Lower lobe of right lung (tissue), 2 donors: ENCODE measurements around the gene BABAM2. TPM values are rescaled to one million over a fixed set of nuclear protein-coding genes. Genes with fewer than 3 reads are reported as not detected.

Experiments used
- ATAC-seq, 2 donors: fragments of 200-7000 bp; cut with Tn5 transposase; one replicate each; pipeline ENCODE4 v1.9.1; 2020 to 2022; ENCODE audit warnings: mild to moderate bottlenecking in 2 of 2, moderate library complexity in 2 of 2
- DNase-seq: peaks from one replicate; pipeline ENCODE4 v3.0.0-alpha.2; 2020
- H3K27ac ChIP-seq: fragments of 200-600 bp; one replicate; pipeline ENCODE4 v1.8.0; 2022
- H3K27me3 ChIP-seq: fragments of 200-600 bp; one replicate; pipeline ENCODE4 v1.8.0; 2022; ENCODE audit warnings: low read depth
- H3K36me3 ChIP-seq: fragments of 200-600 bp; one replicate; pipeline ENCODE4 v1.8.0; 2022; ENCODE audit warnings: mild to moderate bottlenecking
- H3K4me1 ChIP-seq: fragments of 200-600 bp; one replicate; pipeline ENCODE4 v1.8.0; 2022
- H3K4me3 ChIP-seq: fragments of 200-600 bp; one replicate; pipeline ENCODE4 v1.8.0; 2022; ENCODE audit warnings: mild to moderate bottlenecking
- H3K9me3 ChIP-seq: fragments of 200-600 bp; one replicate; pipeline ENCODE4 v1.8.0; 2022
- intact Hi-C: fragments of 100-400 bp; cut with DNase I; formaldehyde crosslinking; loops from one replicate; pipeline ENCODE4 v1.11.0; 2022
- total RNA-seq: library from RNA; stranded (reverse); fragmentation: NEBNext Ultra II Directional; extraction: Animal tissue kit (Norgen Biotek cat#: 25700); gene quantifications from one replicate; pipeline ENCODE4 v1.2.1, GENCODE V29; 2021
- TF ChIP-seq, protein P1 (sequence below): fragments of 200-600 bp; IDR thresholded peaks from one replicate; pipeline ENCODE4 v1.8.0; 2022; ENCODE audit warnings: antibody characterized with exemption, mild to moderate bottlenecking
- donor health status: DM: no; HTN: yes; CAD: no; lungs with severe emphysema.

BABAM2 gene
- total RNA-seq, 1 donor from 2014 or later, result 39.5 TPM

DNA sequence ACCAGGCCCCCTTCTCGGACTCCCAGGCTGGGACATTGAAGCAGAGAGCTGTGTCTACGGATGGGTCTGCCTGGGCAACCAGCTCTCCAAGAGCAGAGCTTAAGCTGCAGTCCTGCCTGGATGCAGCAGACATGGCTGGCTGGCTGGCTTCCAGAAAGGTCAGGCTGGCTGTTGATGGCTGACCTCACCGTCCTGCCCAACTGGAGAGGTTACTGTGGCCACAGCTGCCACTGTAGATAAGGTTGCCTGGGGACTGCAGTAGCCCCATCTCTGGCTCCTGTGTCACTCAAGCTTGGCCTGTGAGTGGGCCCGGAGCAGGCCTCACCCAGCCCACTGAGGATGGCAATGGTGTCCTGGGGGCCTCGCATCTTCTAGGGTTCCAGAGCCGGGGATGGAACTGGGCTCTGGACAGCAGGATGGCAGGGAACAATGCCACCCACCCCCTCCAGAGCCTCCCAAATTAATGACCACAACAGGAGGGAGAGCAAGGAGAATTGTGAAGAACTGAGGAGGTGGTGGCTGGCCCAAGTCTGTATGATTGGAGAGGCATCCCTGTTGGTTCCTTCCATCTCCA, 465.1 kb downstream of the BABAM2 start:
- Histone ChIP-seq H3K9me3 (no peaks in the 10 kb centered on the region), H3K36me3 (no peaks in the 10 kb centered on the region), H3K4me3 (no peak overlapping the region), H3K27me3 (no peaks in the 10 kb centered on the region), H3K27ac (peak overlapping the region; percentile 69), H3K4me1 (peaks cover 42% of the 10 kb centered on the region)
- DNase-seq (peak; percentile 60), ATAC-seq (peak; percentile 6 to 8)
- intact Hi-C loops, result no loop called here
- TF ChIP-seq, protein P1, sequence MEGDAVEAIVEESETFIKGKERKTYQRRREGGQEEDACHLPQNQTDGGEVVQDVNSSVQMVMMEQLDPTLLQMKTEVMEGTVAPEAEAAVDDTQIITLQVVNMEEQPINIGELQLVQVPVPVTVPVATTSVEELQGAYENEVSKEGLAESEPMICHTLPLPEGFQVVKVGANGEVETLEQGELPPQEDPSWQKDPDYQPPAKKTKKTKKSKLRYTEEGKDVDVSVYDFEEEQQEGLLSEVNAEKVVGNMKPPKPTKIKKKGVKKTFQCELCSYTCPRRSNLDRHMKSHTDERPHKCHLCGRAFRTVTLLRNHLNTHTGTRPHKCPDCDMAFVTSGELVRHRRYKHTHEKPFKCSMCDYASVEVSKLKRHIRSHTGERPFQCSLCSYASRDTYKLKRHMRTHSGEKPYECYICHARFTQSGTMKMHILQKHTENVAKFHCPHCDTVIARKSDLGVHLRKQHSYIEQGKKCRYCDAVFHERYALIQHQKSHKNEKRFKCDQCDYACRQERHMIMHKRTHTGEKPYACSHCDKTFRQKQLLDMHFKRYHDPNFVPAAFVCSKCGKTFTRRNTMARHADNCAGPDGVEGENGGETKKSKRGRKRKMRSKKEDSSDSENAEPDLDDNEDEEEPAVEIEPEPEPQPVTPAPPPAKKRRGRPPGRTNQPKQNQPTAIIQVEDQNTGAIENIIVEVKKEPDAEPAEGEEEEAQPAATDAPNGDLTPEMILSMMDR, result no peak

DNA sequence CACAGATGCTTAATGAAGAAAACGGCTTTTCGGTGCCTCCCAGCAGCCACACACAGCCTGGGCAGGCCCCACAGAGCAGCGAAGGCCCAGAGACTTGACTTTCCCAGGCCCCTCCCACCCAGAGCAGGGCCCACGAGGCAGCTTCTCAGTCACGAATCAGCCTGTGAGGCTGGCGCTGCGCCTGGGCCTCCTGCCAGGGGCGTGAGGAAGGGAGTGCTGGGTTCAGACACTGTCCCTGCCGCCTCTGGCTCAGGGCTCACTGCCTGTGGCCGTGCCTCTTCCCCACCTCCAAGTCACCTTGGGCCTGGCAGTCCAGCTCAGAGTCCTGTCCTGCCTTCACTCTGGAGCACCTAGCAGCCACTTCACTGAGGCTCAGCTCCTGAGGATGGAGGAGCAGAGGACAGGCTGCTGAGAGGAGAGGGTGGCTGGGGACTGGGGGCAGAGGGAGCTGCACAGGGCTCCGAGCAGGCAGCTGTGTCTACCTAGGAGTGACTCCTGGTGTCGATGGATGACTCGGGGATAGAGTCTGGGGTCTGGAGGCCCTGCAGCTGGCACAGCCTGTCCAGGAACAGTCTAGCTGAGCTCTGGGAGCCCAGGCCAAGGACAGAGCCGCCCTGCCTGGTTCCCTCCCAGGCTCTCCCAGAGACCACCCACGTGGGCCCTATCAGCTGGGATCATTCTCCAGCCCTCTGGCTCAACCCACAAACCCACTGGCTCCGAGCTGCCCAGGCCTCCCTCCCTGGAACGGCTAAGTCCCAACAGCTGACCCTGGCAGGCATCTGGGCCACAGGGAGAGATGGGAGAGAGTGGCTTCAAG, 465.8 kb downstream of the BABAM2 start:
- H3K36me3 ChIP-seq, result no peaks in the 10 kb centered on the region
- ATAC-seq, result peak; percentile 68 to 73
- H3K4me1 ChIP-seq, result peaks cover 43% of the 10 kb centered on the region
- no peaks in the 10 kb centered on the region for H3K27me3 ChIP-seq
- peak; percentile 78 for DNase-seq
- H3K27ac ChIP-seq, result peak overlapping the region; percentile 69
- no peaks in the 10 kb centered on the region for H3K9me3 ChIP-seq
- no peak overlapping the region for H3K4me3 ChIP-seq
- TF ChIP-seq, protein P1, result no peak
- intact Hi-C loops, result no loop called here

DNA sequence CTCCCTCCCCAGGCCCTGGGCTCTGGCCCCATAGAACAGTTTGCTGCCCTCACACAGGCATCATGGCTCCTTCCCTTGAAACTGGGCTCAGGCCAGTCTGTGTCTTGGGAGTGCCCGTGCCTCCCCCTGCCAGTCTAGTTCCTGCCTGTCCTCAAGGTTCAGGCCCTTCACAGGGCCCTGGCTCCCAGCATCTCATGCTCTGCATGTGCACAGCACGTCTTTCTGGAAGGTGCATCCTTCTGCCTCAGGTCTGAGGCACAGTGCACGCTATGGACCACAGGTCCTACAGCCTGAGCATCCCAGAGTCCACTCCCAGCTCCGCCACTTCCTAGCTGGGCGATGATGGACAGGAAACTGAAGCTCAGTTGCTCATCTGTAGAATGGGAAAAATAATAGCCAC, 466.5 kb downstream of the BABAM2 start:
- ATAC-seq (no peak), DNase-seq (no peak)
- no peaks in the 10 kb centered on the region for H3K9me3 ChIP-seq
- H3K4me3 ChIP-seq, result no peak overlapping the region
- H3K27me3 ChIP-seq, result no peaks in the 10 kb centered on the region
- peak overlapping the region; percentile 69 for H3K27ac ChIP-seq
- no peaks in the 10 kb centered on the region for H3K36me3 ChIP-seq
- TF ChIP-seq, protein P1, result no peak
- intact Hi-C loops, result no loop called here
- H3K4me1 ChIP-seq, result peaks cover 43% of the 10 kb centered on the region

DNA sequence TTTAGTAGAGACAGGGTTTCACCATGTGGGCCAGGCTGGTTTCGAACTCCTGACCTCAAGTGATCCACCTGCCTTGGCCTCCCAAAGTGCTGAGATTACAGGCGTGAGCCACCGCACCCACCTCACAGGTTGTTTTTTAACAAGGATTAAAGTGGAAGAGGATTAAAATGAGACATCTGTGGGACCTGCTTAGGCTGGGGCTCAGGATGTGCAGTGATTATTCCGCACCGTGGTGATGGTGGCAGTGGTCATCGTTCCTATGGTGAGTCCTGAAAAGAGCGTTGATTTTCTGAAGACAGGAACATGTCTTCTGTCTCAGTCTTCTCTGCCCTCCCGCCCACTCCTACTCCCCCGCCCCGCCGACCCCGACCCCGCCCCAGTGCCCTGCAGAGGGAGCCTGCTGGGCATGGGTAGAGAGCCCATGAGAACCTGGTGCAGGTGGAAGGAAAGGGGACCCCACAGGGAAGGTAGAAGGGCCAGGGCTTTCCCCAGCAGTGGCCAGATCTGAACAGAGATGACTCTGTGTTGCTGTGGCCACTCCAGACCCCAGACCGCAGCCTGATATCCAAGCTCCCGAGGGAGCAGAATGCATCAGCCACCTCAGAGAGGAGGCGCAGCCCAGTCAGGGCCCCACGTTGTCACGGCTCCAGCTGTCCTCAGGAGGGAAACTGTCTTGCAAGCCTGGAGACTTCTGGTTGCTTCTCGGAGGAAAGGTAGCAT, 467.6 kb downstream of the BABAM2 start:
- TF ChIP-seq, protein P1, result no peak
- no peak for DNase-seq
- ATAC-seq, result no peak
- H3K27ac ChIP-seq, result no peak overlapping the region
- intact Hi-C loops, result no loop called here
- H3K9me3 ChIP-seq, result no peaks in the 10 kb centered on the region
- H3K4me1 ChIP-seq, result peaks cover 43% of the 10 kb centered on the region
- no peak overlapping the region for H3K4me3 ChIP-seq
- H3K27me3 ChIP-seq, result no peaks in the 10 kb centered on the region
- H3K36me3 ChIP-seq, result no peaks in the 10 kb centered on the region

DNA sequence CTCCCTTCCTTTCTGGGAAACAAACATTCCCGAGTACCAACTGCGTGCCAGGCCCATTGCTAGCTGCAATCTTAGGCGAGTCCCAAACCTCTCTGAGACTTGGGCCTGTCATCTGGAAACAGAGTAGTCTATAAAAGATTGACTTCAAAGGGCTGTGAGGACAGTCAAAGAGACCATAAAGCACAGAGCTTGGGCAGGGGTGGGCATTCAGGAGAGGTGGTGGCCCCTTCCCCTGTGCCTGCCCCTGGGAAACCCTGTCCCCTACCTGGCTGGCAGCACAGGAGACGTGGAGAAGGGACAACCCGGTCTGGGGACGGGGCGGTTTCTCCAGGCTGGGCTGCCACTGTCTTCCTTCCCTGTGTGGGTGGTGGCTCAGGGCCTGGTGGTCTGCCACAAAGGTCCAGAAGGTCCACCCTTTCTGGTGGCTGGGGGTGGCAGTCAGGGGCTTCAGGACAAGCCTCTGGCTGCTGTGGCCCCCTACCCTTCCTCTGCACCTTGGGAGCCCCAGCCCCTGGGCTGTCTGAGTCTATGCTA, 468.2 kb downstream of the BABAM2 start:
- DNase-seq (no peak), ATAC-seq (no peak)
- Histone ChIP-seq H3K4me1 (peaks cover 43% of the 10 kb centered on the region), H3K4me3 (no peak overlapping the region), H3K27ac (no peak overlapping the region), H3K27me3 (no peaks in the 10 kb centered on the region), H3K36me3 (no peaks in the 10 kb centered on the region), H3K9me3 (no peaks in the 10 kb centered on the region)
- TF ChIP-seq, protein P1, result no peak
- intact Hi-C loops, result no loop called here
